Measurements from ENCODE around the gene MCHR1.

MCHR1 gene

DNA sequence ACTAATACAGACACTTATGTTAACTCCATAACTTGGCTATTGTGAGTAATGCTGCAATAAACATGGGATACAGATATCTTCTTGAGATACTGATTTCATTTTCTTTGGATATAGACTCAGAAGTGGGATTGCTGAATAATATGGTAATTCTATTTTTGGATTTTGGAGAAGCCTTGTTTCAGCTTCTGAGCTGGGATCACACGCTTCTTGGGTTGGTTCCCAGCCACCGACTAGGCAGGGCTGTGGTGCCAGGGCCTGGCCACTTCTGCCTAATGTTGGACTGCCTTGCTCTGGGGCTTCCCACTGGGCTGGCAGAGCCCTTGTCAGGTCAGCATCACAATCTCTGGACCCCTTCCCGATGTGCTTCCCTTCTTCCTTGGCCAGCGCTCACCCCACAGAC, 14.0 kb upstream of the MCHR1 start:
- no peak overlapping the region for H3K14ac ChIP-seq (ENCODE audit: low read length in 2 of 2)
- 97% methylated on average over 4 of the region's 4 CpGs for WGBS
- no peak overlapping the region for H2AFZ ChIP-seq (ENCODE audit: low read depth, low read length)
- no peak overlapping the region for H2BK12ac ChIP-seq (ENCODE audit: low read length in 2 of 2)
- H3K79me1 ChIP-seq (replicated peaks; ENCODE audit: low read length, poor library complexity, severe bottlenecking), result no peaks in the 10 kb centered on the region
- H3K4me1 ChIP-seq (ENCODE audit: control insufficient read depth, insufficient read depth, low read depth, low read length), result peaks cover 2% of the 10 kb centered on the region
- H3K27me3 ChIP-seq (ENCODE audit: control insufficient read depth in 1 of 2, insufficient read depth in 1 of 2, low read length in 2 of 2), result no peaks in the 10 kb centered on the region
- no peak overlapping the region for H2BK5ac ChIP-seq (ENCODE audit: low read depth, low read length, poor library complexity, severe bottlenecking)
- H3K36me3 ChIP-seq (ENCODE audit: control insufficient read depth in 1 of 2, insufficient read depth in 2 of 2, low read depth in 1 of 2, low read length in 2 of 2), result no peaks in the 10 kb centered on the region
- no peak overlapping the region for H3K4me3 ChIP-seq (ENCODE audit: insufficient read depth in 1 of 2, low read depth in 1 of 2, low read length in 2 of 2)
- H3K4me2 ChIP-seq (ENCODE audit: low read length, poor library complexity, severe bottlenecking), result no peak overlapping the region
- H2BK15ac ChIP-seq (ENCODE audit: low read depth, poor library complexity, severe bottlenecking), result no peak overlapping the region
- no peak overlapping the region for H3K27ac ChIP-seq (ENCODE audit: low read length, poor library complexity, severe bottlenecking)
- H3K4ac ChIP-seq (ENCODE audit: low read depth in 1 of 2, low read length in 2 of 2), result no peak overlapping the region
- peak; percentile 75 for DNase-seq
- peak overlapping the region; percentile 48 for H3K9ac ChIP-seq (ENCODE audit: low read length)
- H3K9me3 ChIP-seq (ENCODE audit: control insufficient read depth, low read length), result no peaks in the 10 kb centered on the region
- no peak overlapping the region for H3K18ac ChIP-seq (ENCODE audit: low read depth in 1 of 2, low read length in 2 of 2)
- H4K91ac ChIP-seq (ENCODE audit: low read length), result no peak overlapping the region
- H4K8ac ChIP-seq (ENCODE audit: low read length), result no peak overlapping the region
- H2BK120ac ChIP-seq (ENCODE audit: low read depth, low read length), result no peak overlapping the region
- H2AK5ac ChIP-seq (ENCODE audit: low read length, severe bottlenecking), result no peak overlapping the region
- H3K23ac ChIP-seq (ENCODE audit: low read length in 2 of 2), result no peak overlapping the region

DNA sequence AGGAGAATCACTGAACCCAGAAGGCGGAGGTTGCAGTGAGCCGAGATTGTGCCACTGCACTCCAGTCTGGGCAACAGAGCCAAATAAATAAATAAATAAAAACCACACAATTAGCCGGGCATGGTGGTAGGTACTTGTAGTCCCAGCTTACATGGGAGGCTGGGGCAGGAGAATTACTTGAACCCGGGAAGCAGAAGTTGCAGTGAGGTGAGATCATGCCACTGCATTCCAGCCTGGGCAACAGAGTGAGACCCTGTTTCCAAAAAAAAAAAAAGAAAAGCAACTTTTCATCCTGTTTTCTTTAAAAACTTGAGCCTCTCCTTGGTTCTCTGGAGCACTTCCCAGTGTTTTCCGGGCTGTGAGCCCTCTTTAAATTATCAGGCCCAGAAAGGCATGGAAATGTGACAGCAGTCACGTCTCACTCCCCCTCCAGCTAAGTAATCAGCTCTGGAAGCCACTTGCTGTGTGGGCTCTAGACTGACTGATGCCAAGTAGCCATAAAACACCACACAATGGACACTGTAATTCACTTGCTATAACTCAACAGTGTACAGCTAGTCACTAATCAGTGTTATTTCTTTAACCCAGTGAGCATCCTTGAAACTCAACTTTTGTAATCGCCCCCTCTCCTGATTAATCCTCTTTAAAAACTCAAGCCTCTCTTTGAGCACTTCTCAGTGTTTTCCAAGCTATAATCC, 13.0 kb upstream of the MCHR1 start:
- no peak overlapping the region for H3K4me3 ChIP-seq (ENCODE audit: insufficient read depth in 1 of 2, low read depth in 1 of 2, low read length in 2 of 2)
- H2BK12ac ChIP-seq (ENCODE audit: low read length in 2 of 2), result no peak overlapping the region
- H2AK5ac ChIP-seq (ENCODE audit: low read length, severe bottlenecking), result no peak overlapping the region
- no peak overlapping the region for H3K14ac ChIP-seq (ENCODE audit: low read length in 2 of 2)
- peak overlapping the region; percentile 10 for H3K9ac ChIP-seq (ENCODE audit: low read length)
- H2BK15ac ChIP-seq (ENCODE audit: low read depth, poor library complexity, severe bottlenecking), result no peak overlapping the region
- no peak overlapping the region for H3K4ac ChIP-seq (ENCODE audit: low read depth in 1 of 2, low read length in 2 of 2)
- DNase-seq, result no peak
- no peaks in the 10 kb centered on the region for H3K9me3 ChIP-seq (ENCODE audit: control insufficient read depth, low read length)
- no peak overlapping the region for H4K91ac ChIP-seq (ENCODE audit: low read length)
- H3K4me1 ChIP-seq (ENCODE audit: control insufficient read depth, insufficient read depth, low read depth, low read length), result peaks cover 2% of the 10 kb centered on the region
- H3K79me1 ChIP-seq (replicated peaks; ENCODE audit: low read length, poor library complexity, severe bottlenecking), result no peaks in the 10 kb centered on the region
- H2BK5ac ChIP-seq (ENCODE audit: low read depth, low read length, poor library complexity, severe bottlenecking), result no peak overlapping the region
- no peak overlapping the region for H4K8ac ChIP-seq (ENCODE audit: low read length)
- no peak overlapping the region for H3K18ac ChIP-seq (ENCODE audit: low read depth in 1 of 2, low read length in 2 of 2)
- no peak overlapping the region for H2BK120ac ChIP-seq (ENCODE audit: low read depth, low read length)
- no peak overlapping the region for H2AFZ ChIP-seq (ENCODE audit: low read depth, low read length)
- H3K23ac ChIP-seq (ENCODE audit: low read length in 2 of 2), result no peak overlapping the region
- H3K4me2 ChIP-seq (ENCODE audit: low read length, poor library complexity, severe bottlenecking), result no peak overlapping the region
- no peaks in the 10 kb centered on the region for H3K36me3 ChIP-seq (ENCODE audit: control insufficient read depth in 1 of 2, insufficient read depth in 2 of 2, low read depth in 1 of 2, low read length in 2 of 2)
- no peak overlapping the region for H3K27ac ChIP-seq (ENCODE audit: low read length, poor library complexity, severe bottlenecking)
- H3K27me3 ChIP-seq (ENCODE audit: control insufficient read depth in 1 of 2, insufficient read depth in 1 of 2, low read length in 2 of 2), result no peaks in the 10 kb centered on the region
- 79% methylated on average over 5 of the region's 7 CpGs for WGBS

DNA sequence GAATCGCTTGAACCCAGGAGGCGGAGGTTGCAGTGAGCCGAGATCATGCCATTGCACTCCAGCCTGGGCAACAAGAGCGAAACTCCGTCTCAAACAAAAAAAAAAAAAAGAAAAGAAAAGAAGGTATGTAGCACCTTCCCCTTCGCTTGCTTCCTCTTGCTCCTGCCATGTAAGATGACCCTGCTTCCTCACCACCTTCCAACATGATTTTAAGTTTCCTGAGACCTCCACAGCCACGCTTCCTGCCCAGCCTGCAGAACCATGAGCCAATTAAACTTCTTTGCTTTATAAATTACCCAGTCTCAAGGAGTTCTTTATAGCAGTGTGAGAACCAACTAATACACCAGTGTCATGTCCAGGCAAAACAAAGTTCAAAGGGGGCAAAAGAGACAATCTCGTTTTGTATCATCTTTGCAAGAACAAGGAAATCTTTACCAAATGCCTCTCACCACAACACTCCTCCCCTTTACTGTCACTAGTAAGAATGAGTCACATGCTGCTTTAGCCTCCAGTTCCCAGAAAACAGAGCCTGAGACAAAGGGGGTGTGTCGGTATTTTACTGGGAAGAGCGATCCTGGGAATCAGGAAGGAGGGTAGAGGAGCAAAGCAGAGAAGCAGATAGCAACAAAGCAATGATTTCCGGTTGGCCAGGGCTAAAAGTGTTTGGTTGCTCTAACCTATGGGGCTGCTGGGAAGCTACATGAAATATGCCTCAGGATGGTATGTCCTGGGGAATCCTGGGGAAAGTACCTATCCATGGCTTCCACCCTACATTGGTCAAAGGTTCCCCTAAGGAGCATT, 10.5 kb upstream of the MCHR1 start:
- Histone ChIP-seq H2AFZ (ENCODE audit: low read depth, low read length) (no peak overlapping the region), H3K36me3 (ENCODE audit: control insufficient read depth in 1 of 2, insufficient read depth in 2 of 2, low read depth in 1 of 2, low read length in 2 of 2) (no peaks in the 10 kb centered on the region), H3K14ac (ENCODE audit: low read length in 2 of 2) (peak overlapping the region in 1 of 2 experiments; percentile 22), H3K9me3 (ENCODE audit: control insufficient read depth, low read length) (no peaks in the 10 kb centered on the region), H2AK5ac (ENCODE audit: low read length, severe bottlenecking) (no peak overlapping the region), H3K4ac (ENCODE audit: low read depth in 1 of 2, low read length in 2 of 2) (peak overlapping the region in 1 of 2 experiments; percentile 18), H2BK12ac (ENCODE audit: low read length in 2 of 2) (peak overlapping the region in 1 of 2 experiments; percentile 13), H4K8ac (ENCODE audit: low read length) (no peak overlapping the region), H2BK5ac (ENCODE audit: low read depth, low read length, poor library complexity, severe bottlenecking) (no peak overlapping the region), H3K4me2 (ENCODE audit: low read length, poor library complexity, severe bottlenecking) (no peak overlapping the region), H3K27me3 (ENCODE audit: control insufficient read depth in 1 of 2, insufficient read depth in 1 of 2, low read length in 2 of 2) (no peaks in the 10 kb centered on the region), H3K18ac (ENCODE audit: low read depth in 1 of 2, low read length in 2 of 2) (peak overlapping the region in 1 of 2 experiments; percentile 0), H3K79me1 (replicated peaks; ENCODE audit: low read length, poor library complexity, severe bottlenecking) (no peaks in the 10 kb centered on the region), H3K9ac (ENCODE audit: low read length) (peak overlapping the region; percentile 13), H3K23ac (ENCODE audit: low read length in 2 of 2) (no peak overlapping the region), H2BK120ac (ENCODE audit: low read depth, low read length) (no peak overlapping the region), H3K4me1 (ENCODE audit: control insufficient read depth, insufficient read depth, low read depth, low read length) (peaks cover 2% of the 10 kb centered on the region), H2BK15ac (ENCODE audit: low read depth, poor library complexity, severe bottlenecking) (no peak overlapping the region), H4K91ac (ENCODE audit: low read length) (peak overlapping the region; percentile 65), H3K27ac (ENCODE audit: low read length, poor library complexity, severe bottlenecking) (no peak overlapping the region), H3K4me3 (ENCODE audit: insufficient read depth in 1 of 2, low read depth in 1 of 2, low read length in 2 of 2) (no peak overlapping the region)
- DNase-seq, result peak; percentile 95
- WGBS, result 80% methylated on average over 11 of the region's 11 CpGs

DNA sequence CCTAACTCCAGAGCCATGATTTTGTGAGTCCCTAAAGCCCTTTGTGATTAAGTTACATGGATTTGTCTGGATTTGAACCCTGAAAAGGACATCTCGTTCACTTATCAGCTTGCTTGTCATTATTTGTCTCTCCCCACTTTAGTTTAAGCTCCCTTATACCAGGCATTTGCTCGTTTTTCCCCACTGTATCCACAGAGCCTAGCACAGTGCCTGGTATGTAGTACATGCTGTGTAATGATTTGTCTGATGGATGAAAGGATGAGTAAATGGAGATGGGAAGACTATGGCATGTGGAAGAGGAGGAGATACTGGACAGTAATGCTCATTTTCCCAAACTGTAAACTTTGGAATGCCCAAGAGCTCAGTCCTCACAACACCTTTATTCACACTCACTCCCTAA, 9.2 kb upstream of the MCHR1 start:
- Histone ChIP-seq H4K91ac (ENCODE audit: low read length) (no peak overlapping the region), H3K36me3 (ENCODE audit: control insufficient read depth in 1 of 2, insufficient read depth in 2 of 2, low read depth in 1 of 2, low read length in 2 of 2) (no peaks in the 10 kb centered on the region), H3K14ac (ENCODE audit: low read length in 2 of 2) (no peak overlapping the region), H3K79me1 (replicated peaks; ENCODE audit: low read length, poor library complexity, severe bottlenecking) (no peaks in the 10 kb centered on the region), H2BK120ac (ENCODE audit: low read depth, low read length) (no peak overlapping the region), H3K4me2 (ENCODE audit: low read length, poor library complexity, severe bottlenecking) (no peak overlapping the region), H3K4me3 (ENCODE audit: insufficient read depth in 1 of 2, low read depth in 1 of 2, low read length in 2 of 2) (no peak overlapping the region), H3K27ac (ENCODE audit: low read length, poor library complexity, severe bottlenecking) (no peak overlapping the region), H3K23ac (ENCODE audit: low read length in 2 of 2) (no peak overlapping the region), H3K27me3 (ENCODE audit: control insufficient read depth in 1 of 2, insufficient read depth in 1 of 2, low read length in 2 of 2) (no peaks in the 10 kb centered on the region), H3K9me3 (ENCODE audit: control insufficient read depth, low read length) (no peaks in the 10 kb centered on the region), H4K8ac (ENCODE audit: low read length) (no peak overlapping the region), H2BK15ac (ENCODE audit: low read depth, poor library complexity, severe bottlenecking) (no peak overlapping the region), H2AK5ac (ENCODE audit: low read length, severe bottlenecking) (no peak overlapping the region), H3K4ac (ENCODE audit: low read depth in 1 of 2, low read length in 2 of 2) (no peak overlapping the region), H3K18ac (ENCODE audit: low read depth in 1 of 2, low read length in 2 of 2) (peak overlapping the region in 1 of 2 experiments; percentile 29), H2BK12ac (ENCODE audit: low read length in 2 of 2) (peak overlapping the region in 1 of 2 experiments; percentile 67), H2AFZ (ENCODE audit: low read depth, low read length) (no peak overlapping the region), H3K4me1 (ENCODE audit: control insufficient read depth, insufficient read depth, low read depth, low read length) (peaks cover 2% of the 10 kb centered on the region), H3K9ac (ENCODE audit: low read length) (no peak overlapping the region), H2BK5ac (ENCODE audit: low read depth, low read length, poor library complexity, severe bottlenecking) (no peak overlapping the region)
- DNase-seq, result no peak
- WGBS, result no CpG with 5 or more reads among the region's 2 CpGs

Measured in mesenchymal stem cell (in vitro differentiated cells and primary cell).